Motor neuron (in vitro differentiated cells): ENCODE data around the gene JUN. TPM values are rescaled to one million over a fixed set of nuclear protein-coding genes. Genes with fewer than 3 reads are reported as not detected.
A peak's percentile ranks its signal among the peaks of the same experiment; 100 is the strongest.

Experiments
- ATAC-seq, 8 experiments: fragments of 200-7000 bp; cut with Tn5 transposase; replicated peaks in 6 of 8; 2 replicates each; pipeline ENCODE4 v1.8.0; 2021; ENCODE audit warnings: mild to moderate bottlenecking in 8 of 8, moderate library complexity in 8 of 8
- H3K27ac ChIP-seq, 2 donors: fragments of 250-450 bp; sonication (Bioruptor Pico); 2 replicates each; pipeline ENCODE4 v1.9.0; 2021; ENCODE audit warnings: antibody characterized with exemption in 2 of 2, mild to moderate bottlenecking in 2 of 2, moderate library complexity in 1 of 2
- H3K4me1 ChIP-seq, 2 donors: fragments of 250-450 bp; sonication (Bioruptor Pico); replicated peaks in 1 of 2; 2 replicates each; pipeline ENCODE4 v1.6.1; 2021; ENCODE audit warnings: antibody characterized with exemption in 2 of 2, mild to moderate bottlenecking in 2 of 2, moderate library complexity in 1 of 2
- H3K4me3 ChIP-seq, 5 donors: fragments of 250-450 bp; sonication (Bioruptor Pico); 2 replicates each; pipeline ENCODE4 v1.9.0; 2021; ENCODE audit warnings: antibody characterized with exemption in 5 of 5, mild to moderate bottlenecking in 5 of 5, moderate library complexity in 4 of 5
- WGBS, 10 experiments: fragments of 450-650 bp; shearing (Covaris generic); methylation state at CpG; one replicate each; pipeline ENCODE4 v1.0.0; 2022; 5-methylcytosine and 5-hydroxymethylcytosine counted together
- in situ Hi-C, 9 experiments: fragments of 400-800 bp; cut with MboI; loops; one replicate each; pipeline ENCODE4 v1.15.0; 2021; ENCODE audit warnings: low sequenced_read_pairs in 9 of 9, low pct_unique_long_range_greater_than_20kb in 2 of 9; ENCODE audit not compliant: unreplicated experiment in 9 of 9
- total RNA-seq, 8 experiments: library from RNA; unstranded; fragments of 300-600 nt; gene quantifications; 2 replicates each; pipeline versions ENCODE4 v1.2.3 to v1.2.4, GENCODE V29; 2022

The JUN gene
- total RNA-seq, 8 experiments from 2014 or later, result 17.0 to 165 (median 66.9) TPM

DNA sequence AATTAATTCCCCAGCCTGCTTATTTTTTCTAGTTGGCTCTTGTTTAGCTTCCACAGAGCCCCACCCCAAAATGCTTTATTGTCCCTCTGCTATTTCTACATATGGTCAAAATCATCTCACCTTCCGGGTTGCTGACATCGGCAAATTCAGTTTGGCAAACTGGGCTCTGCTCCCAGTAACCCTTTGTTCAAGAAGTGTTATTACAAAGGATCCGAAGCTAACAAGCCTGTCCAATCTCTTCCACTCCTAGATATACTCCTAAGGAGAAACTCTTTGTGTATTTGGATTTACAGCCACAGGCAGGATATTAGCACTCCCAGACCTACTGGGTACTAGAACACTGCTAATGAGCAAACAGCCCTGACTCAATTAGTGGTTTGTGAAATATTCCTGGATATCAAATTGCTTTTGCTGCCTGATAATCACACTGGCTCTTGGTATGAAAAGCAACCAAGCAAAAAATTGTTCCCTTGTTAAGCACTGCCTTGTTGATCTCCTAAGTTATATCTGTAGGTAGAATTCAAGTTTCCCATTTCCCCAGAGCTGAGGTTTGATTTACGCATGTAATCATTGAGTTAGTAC, 4.0 kb downstream of the JUN start:
- peaks cover 2 to 11% of the 10 kb centered on the region in 2 donors for H3K4me1 ChIP-seq
- H3K4me3 ChIP-seq, result peak overlapping the region in 3 of 5 donors; percentile 65 to 84 (median 78)
- 0 to 95% (median 81%) methylated on average over 2 to 4 of the region's 4 CpGs for WGBS, 10 experiments
- in situ Hi-C loops, result loop anchor here in 3 of 9 experiments (25.0 kb wide), 3 partner anchors 257 to 907 kb away; partner anchors contain the start of gene FGGY (in 1 of the 3)
- ATAC-seq, result peak in 3 of 8 experiments; percentile 0 to 1 (median 0)
- no peak overlapping the region for H3K27ac ChIP-seq

DNA sequence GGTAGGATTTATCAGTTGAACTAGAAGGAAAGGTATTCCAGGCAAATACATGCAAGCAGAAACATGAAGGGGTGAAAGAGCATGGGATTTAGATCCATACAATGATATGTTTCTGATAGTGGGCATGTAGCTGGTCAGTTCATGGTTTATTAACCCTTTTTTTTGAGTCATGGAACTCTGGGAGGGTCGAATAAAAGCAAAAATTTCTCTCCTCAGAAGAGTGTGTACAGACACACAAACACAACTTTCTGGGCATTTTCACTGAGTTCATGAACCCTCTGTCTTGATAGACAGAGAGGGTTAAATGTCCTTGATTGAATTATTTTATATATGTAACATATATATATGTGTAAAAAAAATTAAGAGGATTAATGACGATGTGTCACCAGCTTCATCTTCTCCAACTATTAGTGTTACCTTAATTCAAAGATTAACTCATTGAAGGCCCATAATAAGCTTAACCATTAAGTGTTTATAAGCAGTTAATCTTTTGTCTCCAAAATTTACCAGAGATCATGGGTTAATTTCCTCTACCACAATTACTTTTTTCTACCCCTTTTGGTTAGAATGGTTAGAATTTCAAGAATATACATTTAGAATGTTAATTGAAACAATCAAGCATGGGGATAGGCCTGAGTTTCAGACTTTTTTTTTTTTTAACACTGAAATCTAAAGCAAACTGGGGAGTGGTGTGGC, 4.6 kb downstream of the JUN start:
- Histone ChIP-seq H3K4me3 (peak overlapping the region in 2 of 5 donors; percentile 78 to 84), H3K27ac (no peak overlapping the region), H3K4me1 (peaks cover 2 to 11% of the 10 kb centered on the region in 2 donors)
- ATAC-seq, result no peak
- WGBS, 10 experiments, result 11 to 86% (median 64%) methylated on average over 1 to 2 of the region's 2 CpGs; no CpG with 5 or more reads in 2 of the 10 experiments
- in situ Hi-C loops, result loop anchor here in 3 of 9 experiments (25.0 kb wide), 3 partner anchors 258 to 908 kb away; partner anchors contain the start of gene FGGY (in 1 of the 3)

DNA sequence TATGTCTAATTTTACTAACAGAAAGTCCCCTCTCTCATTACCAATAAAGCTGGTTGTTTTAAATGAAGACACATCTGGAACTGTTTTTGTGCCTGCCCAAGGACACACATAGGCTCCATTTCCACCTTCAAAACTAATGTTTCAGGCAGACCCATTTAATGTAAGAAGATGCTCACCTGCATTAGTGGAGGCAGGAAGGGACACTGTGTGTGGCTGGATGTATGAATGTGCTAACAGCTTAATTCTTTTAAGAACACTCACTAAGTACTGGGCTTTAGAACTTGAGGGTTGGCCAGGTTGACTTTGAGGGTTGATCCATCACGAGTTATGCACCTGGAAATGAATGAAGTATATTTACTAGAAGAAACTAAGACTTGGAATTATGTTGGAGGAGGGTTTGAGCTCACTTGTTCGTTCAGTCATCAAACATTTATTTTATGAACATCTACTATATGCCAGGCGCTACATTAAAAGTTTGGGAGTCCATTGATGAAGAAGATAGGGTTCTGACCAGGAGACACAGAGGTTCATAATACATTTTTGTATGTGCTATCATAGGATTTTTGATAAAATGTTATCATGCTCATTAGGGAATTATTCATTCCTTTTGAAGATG, 5.4 kb downstream of the JUN start:
- in situ Hi-C loops, result loop anchor here in 3 of 9 experiments (25.0 kb wide), 3 partner anchors 259 to 909 kb away; partner anchors contain the start of gene FGGY (in 1 of the 3)
- Histone ChIP-seq H3K4me1 (peaks cover 5 to 11% of the 10 kb centered on the region in 2 donors), H3K4me3 (no peak overlapping the region), H3K27ac (no peak overlapping the region)
- 60 to 100% (median 83%) methylated on average over 1 to 3 of the region's 3 CpGs; no CpG with 5 or more reads in 1 of the 10 experiments for WGBS, 10 experiments
- ATAC-seq, result peak in 1 of 8 experiments; percentile 3

- 75 to 92% (median 86%) methylated on average over 1 of the region's 1 CpG; no CpG with 5 or more reads in 6 of the 10 experiments for WGBS, 10 experiments
- H3K4me1 ChIP-seq, result peaks cover 0 to 8% of the 10 kb centered on the region in 2 donors
- no peak for ATAC-seq
- no peak overlapping the region for H3K27ac ChIP-seq
- no peak overlapping the region for H3K4me3 ChIP-seq
- in situ Hi-C loops, result loop anchor here in 1 of 9 experiments (25.0 kb wide), 1 partner anchor 938 kb away; no protein-coding TSS in a partner anchor
Measured at GRCh38 chr1:58774027-58774426, 9.8 kb downstream of the JUN start.

DNA sequence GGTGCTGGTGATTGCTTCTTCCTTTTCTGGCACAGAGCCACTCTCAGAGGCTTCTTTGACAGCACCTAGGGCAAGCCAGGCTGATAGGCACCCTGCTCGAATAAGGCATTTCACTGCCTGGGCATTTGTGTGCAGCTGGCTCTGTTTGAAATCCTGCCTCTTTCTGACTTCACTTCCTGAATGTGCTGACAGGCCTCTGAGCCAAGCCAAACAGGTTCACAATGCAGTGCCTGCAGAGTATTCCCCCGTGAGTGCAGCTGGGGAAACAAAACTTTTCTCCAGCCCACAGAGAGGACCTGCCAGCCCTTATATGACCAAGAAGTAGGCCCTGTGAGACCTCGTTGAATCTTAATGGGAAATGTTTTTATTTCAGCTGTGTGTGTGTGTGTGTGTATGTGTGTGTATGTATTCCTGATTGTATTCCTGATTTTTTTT, 10.4 kb downstream of the JUN start:
- in situ Hi-C loops, result loop anchor here in 1 of 9 experiments (25.0 kb wide), 1 partner anchor 939 kb away; no protein-coding TSS in a partner anchor
- Histone ChIP-seq H3K4me3 (no peak overlapping the region), H3K4me1 (peaks cover 0 to 8% of the 10 kb centered on the region in 2 donors), H3K27ac (no peak overlapping the region)
- 0 to 32% (median 17%) methylated on average over 2 to 3 of the region's 3 CpGs; no CpG with 5 or more reads in 5 of the 10 experiments for WGBS, 10 experiments
- peak in 5 of 8 experiments; percentile 48 to 92 (median 70) for ATAC-seq

- no peak for ATAC-seq
- WGBS, 10 experiments, result 25 to 89% (median 82%) methylated on average over 2 to 9 of the region's 9 CpGs; no CpG with 5 or more reads in 1 of the 10 experiments
- H3K4me3 ChIP-seq, result no peak overlapping the region
- in situ Hi-C loops, result loop anchor here in 1 of 9 experiments (25.0 kb wide), 1 partner anchor 942 kb away; no protein-coding TSS in a partner anchor
- H3K27ac ChIP-seq, result no peak overlapping the region
- H3K4me1 ChIP-seq, result peaks cover 0 to 8% of the 10 kb centered on the region in 2 donors
Measured at GRCh38 chr1:58769809-58770320, 14.0 kb downstream of the JUN start.

DNA sequence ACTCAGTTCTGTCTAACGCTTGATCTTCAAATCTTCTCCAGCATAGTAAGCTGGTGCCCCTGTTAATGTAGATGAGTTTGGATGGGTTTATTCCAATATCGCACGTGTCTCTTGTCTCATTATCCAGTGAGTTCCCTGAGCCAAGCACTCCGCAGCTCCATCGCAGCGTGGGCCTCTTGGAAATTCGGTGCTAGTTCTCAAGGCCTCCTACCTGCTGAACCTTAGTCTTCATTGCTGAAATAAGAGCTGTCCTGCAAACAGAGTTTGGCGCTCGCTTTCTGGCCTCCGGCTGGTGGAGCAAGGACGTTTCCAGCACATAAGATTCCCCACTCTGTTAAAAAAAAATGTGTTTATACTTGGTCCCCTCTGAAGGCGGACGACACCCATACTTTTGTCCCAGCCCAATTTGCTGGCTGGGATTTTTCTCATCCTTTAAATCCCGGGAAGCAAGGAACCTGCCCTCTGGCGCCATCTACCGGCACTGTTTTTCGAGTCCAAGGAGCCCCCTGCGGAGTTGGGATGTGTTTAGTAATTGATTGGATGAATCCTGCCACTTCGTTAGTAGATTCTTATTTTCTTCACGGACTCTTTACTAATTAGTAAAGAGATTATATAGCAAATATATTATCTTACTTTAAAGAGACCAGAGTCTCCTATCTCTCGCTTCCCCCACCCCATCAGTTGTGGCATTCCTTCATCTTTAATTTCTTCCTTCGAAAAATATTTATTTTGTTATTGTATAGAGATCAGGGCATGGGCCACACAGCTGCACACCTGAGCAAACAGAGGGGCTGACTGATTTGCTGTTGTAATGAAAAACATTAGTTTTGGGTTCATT, 14.7 kb downstream of the JUN start:
- peaks cover 0 to 11% of the 10 kb centered on the region in 2 donors for H3K4me1 ChIP-seq
- 18 to 61% (median 47%) methylated on average over 3 to 22 of the region's 22 CpGs; no CpG with 5 or more reads in 1 of the 10 experiments for WGBS, 10 experiments
- H3K4me3 ChIP-seq, result no peak overlapping the region
- H3K27ac ChIP-seq, result no peak overlapping the region
- in situ Hi-C loops, result loop anchor here in 1 of 9 experiments (25.0 kb wide), 1 partner anchor 943 kb away; no protein-coding TSS in a partner anchor
- ATAC-seq, result peak; percentile 11 to 81 (median 59)

GRCh38 chr1:58768191-58768731, 15.6 kb downstream of the JUN start:
- peaks cover 0 to 8% of the 10 kb centered on the region in 2 donors for H3K4me1 ChIP-seq
- in situ Hi-C loops, result loop anchor here in 1 of 9 experiments (25.0 kb wide), 1 partner anchor 944 kb away; no protein-coding TSS in a partner anchor
- H3K4me3 ChIP-seq, result no peak overlapping the region
- no peak overlapping the region for H3K27ac ChIP-seq
- 0 to 100% (median 87%) methylated on average over 1 to 5 of the region's 5 CpGs for WGBS, 10 experiments
- no peak for ATAC-seq

DNA sequence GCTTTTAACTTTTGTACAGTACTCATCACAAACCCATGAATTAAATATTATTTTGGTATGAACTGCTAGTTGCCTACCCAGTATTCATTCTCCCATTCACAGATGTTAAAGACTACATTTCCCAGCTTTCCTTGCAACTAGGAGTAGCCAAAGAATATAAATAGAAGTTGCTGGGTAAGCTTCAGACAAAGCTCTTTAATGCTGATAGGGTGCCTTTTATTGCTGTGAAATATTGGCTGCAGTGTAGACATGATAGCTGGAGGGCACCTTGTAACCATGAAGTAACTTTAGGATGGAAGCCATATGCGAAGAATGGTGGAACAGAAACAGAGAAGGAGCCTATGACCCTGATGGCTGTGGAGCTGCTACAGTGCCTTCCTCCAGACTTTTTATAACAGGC, 16.7 kb downstream of the JUN start:
- Histone ChIP-seq H3K4me1 (peaks cover 0 to 5% of the 10 kb centered on the region in 2 donors), H3K27ac (no peak overlapping the region), H3K4me3 (no peak overlapping the region)
- in situ Hi-C loops, result loop anchor here in 1 of 9 experiments (25.0 kb wide), 1 partner anchor 945 kb away; no protein-coding TSS in a partner anchor
- 40 to 100% (median 100%) methylated on average over 1 of the region's 1 CpG; no CpG with 5 or more reads in 2 of the 10 experiments for WGBS, 10 experiments
- peak in 1 of 8 experiments; percentile 39 for ATAC-seq

DNA sequence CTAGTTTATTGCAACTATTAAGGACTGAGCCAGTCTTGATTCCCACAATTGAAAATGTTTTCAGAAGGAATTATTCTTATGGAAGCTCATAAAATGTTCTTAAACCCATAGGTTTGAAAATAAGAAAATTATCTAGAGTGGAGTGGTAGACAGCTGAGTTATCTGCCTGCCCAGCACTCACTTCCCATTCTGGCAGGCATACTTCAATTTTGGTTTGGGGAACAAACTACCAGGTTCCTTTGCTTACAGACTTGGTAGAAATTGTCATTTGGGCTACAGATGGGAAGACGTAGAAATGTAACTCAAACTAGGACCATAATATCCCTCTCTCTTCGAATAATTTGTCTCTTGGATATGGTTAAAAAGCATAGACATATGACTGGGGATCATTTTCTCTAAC, 18.4 kb downstream of the JUN start:
- in situ Hi-C loops, result loop anchor here in 1 of 9 experiments (25.0 kb wide), 1 partner anchor 947 kb away; no protein-coding TSS in a partner anchor
- WGBS, 10 experiments, result 20 to 75% (median 64%) methylated on average over 1 to 2 of the region's 2 CpGs; no CpG with 5 or more reads in 3 of the 10 experiments
- no peak for ATAC-seq
- H3K27ac ChIP-seq, result no peak overlapping the region
- H3K4me1 ChIP-seq, result peaks cover 0 to 5% of the 10 kb centered on the region in 2 donors
- H3K4me3 ChIP-seq, result no peak overlapping the region

GRCh38 chr1:58765006-58765405, 18.8 kb downstream of the JUN start:
- Histone ChIP-seq H3K27ac (no peak overlapping the region), H3K4me3 (no peak overlapping the region), H3K4me1 (peaks cover 0 to 5% of the 10 kb centered on the region in 2 donors)
- in situ Hi-C loops, result loop anchor here in 1 of 9 experiments (25.0 kb wide), 1 partner anchor 947 kb away; no protein-coding TSS in a partner anchor
- ATAC-seq, result no peak
